MM.1S (cell line): ENCODE data around the gene ERC2.

Source experiments
- CTCF ChIP-seq: fragments of 300-600 bp; sonication (generic); IDR thresholded peaks from 2 replicates; pipeline ENCODE4 v1.5.1; 2016; ENCODE audit warnings: antibody characterized with exemption, low read length, mixed read lengths
- EZH2 ChIP-seq: fragments of 300-600 bp; sonication (generic); optimal IDR thresholded peaks from 2 replicates; pipeline ENCODE3; 2017; ENCODE audit warnings: low read depth, mild to moderate bottlenecking, antibody characterized with exemption, low read length, mixed read lengths

GRCh38 chr3:55802816-55803215, 665.5 kb downstream of the ERC2 start:
- TF ChIP-seq CTCF (no peak), EZH2 (no peak)
